B cell (primary cell): ENCODE data around the gene USP2. TPM values are rescaled to one million over a fixed set of nuclear protein-coding genes. Genes with fewer than 3 reads are reported as not detected.

Source experiments
- ATAC-seq: fragments of 200-7000 bp; cut with Tn5 transposase; one replicate; pipeline ENCODE4 v1.10.0; 2021; ENCODE audit warnings: low read depth, mild to moderate bottlenecking, moderate number of reproducible peaks, moderate library complexity
- CTCF ChIA-PET: fragments of 350-600 bp; sonication (Branson Sonifier 250); formaldehyde crosslinking; loops from one replicate; lab custom pipeline; 2021; ENCODE audit warnings: antibody characterized with exemption, inconsistent platforms; lab: Charles Lee
- POLR2A ChIA-PET: fragments of 350-600 bp; sonication (Branson Sonifier 250); formaldehyde crosslinking; loops from one replicate; lab custom pipeline; 2021; ENCODE audit warnings: antibody characterized with exemption; lab: Charles Lee
- DNase-seq: peaks from one replicate; pipeline ENCODE4 v3.0.0; 2013
- H2AFZ ChIP-seq: 2 replicates; pipeline ENCODE4 v1.6.1; 2012; ENCODE audit warnings: mild to moderate bottlenecking, low read depth, low read length; ENCODE audit not compliant: insufficient read depth, poor library complexity, severe bottlenecking
- H3K27ac ChIP-seq, 2 donors: 1 replicate in 1 of 2; 2 replicates in 1 of 2; pipeline ENCODE4 v1.5.1; 2012 to 2013; ENCODE audit warnings: low read length in 2 of 2, mild to moderate bottlenecking in 2 of 2, moderate library complexity in 1 of 2
- H3K27me3 ChIP-seq, 4 experiments: fragments of 200-600 bp in 1 of 4; sonication (generic) in 1 of 4; replicated peaks in 1 of 4; 1 replicate in 2 of 4; 2 replicates in 2 of 4; pipeline versions ENCODE4 v1.6.1 to v1.7.0; 2013 to 2016; ENCODE audit warnings: low read length in 3 of 4, mild to moderate bottlenecking in 2 of 4, mixed read lengths in 1 of 4, moderate library complexity in 1 of 4; ENCODE audit not compliant: insufficient read depth in 4 of 4, control insufficient read depth in 3 of 4; ENCODE audit errors: control extremely low read depth in 1 of 4
- H3K36me3 ChIP-seq, 2 experiments: replicated peaks in 1 of 2; 1 replicate in 1 of 2; 2 replicates in 1 of 2; pipeline versions ENCODE4 v1.6.1 to v1.7.1; 2013; ENCODE audit warnings: low read length in 1 of 2; ENCODE audit not compliant: insufficient read depth in 2 of 2, control insufficient read depth in 1 of 2; ENCODE audit errors: control extremely low read depth in 1 of 2, extremely low read depth in 1 of 2
- H3K4me1 ChIP-seq, 2 donors: fragments of 200-600 bp in 1 of 2; sonication (generic) in 1 of 2; 1 replicate in 1 of 2; 2 replicates in 1 of 2; pipeline versions ENCODE4 v1.5.1 to v1.6.1; 2013 to 2017; ENCODE audit warnings: low read length in 2 of 2; ENCODE audit not compliant: control insufficient read depth in 2 of 2, insufficient read depth in 2 of 2
- H3K4me2 ChIP-seq: replicated peaks from 2 replicates; pipeline ENCODE3; 2012; ENCODE audit warnings: mild to moderate bottlenecking, low read depth, low read length; ENCODE audit not compliant: poor library complexity, severe bottlenecking
- H3K4me3 ChIP-seq, 5 experiments: fragments of 200-600 bp in 1 of 5; sonication (generic) in 1 of 5; 1 replicate in 3 of 5; 2 replicates in 2 of 5; pipeline versions ENCODE4 v1.5.1 to v1.7.0; 2011 to 2016; ENCODE audit warnings: low read length in 4 of 5, mild to moderate bottlenecking in 4 of 5, low read depth in 2 of 5, control low read depth in 1 of 5, moderate library complexity in 1 of 5; ENCODE audit not compliant: insufficient read depth in 1 of 5; ENCODE audit errors: control extremely low read depth in 1 of 5, extremely low read depth in 1 of 5
- H3K79me2 ChIP-seq: fragments of 200-600 bp; sonication (generic); one replicate; pipeline ENCODE4 v1.6.0; 2016; ENCODE audit warnings: low read length; ENCODE audit not compliant: control insufficient read depth, insufficient read depth
- H3K9ac ChIP-seq: fragments of 200-600 bp; sonication (generic); 2 replicates; pipeline ENCODE4 v1.6.1; 2017; ENCODE audit warnings: mild to moderate bottlenecking, low read length, moderate library complexity
- H3K9me3 ChIP-seq, 3 donors: one replicate each; pipeline versions ENCODE4 v1.6.1 to v1.7.1; 2013; ENCODE audit warnings: low read length in 2 of 3; ENCODE audit not compliant: control insufficient read depth in 2 of 3, insufficient read depth in 1 of 3; ENCODE audit errors: control extremely low read depth in 1 of 3
- H4K20me1 ChIP-seq: 2 replicates; pipeline ENCODE4 v1.6.0; 2012; ENCODE audit warnings: mild to moderate bottlenecking, low read length; ENCODE audit not compliant: insufficient read depth, control insufficient read depth, poor library complexity, severe bottlenecking
- H3K27ac Mint-ChIP-seq: one replicate; pipeline ENCODE4 v1.8.0; 2021; ENCODE audit warnings: mixed read lengths
- H3K27me3 Mint-ChIP-seq: one replicate; pipeline ENCODE4 v1.8.0; 2021; ENCODE audit warnings: mixed read lengths
- H3K4me1 Mint-ChIP-seq: one replicate; pipeline ENCODE4 v1.8.0; 2021; ENCODE audit warnings: mixed read lengths
- H3K4me3 Mint-ChIP-seq: one replicate; pipeline ENCODE4 v1.8.0; 2021; ENCODE audit warnings: mixed read lengths
- H3K9me3 Mint-ChIP-seq: one replicate; pipeline ENCODE4 v1.8.0; 2022; ENCODE audit warnings: mixed read lengths; ENCODE audit not compliant: insufficient read depth
- EZH2 ChIP-seq: IDR thresholded peaks from 2 replicates; pipeline ENCODE4 v1.6.1; 2012; ENCODE audit warnings: borderline replicate concordance, low read depth, mild to moderate bottlenecking, moderate library complexity, low read length; ENCODE audit not compliant: insufficient read depth, poor library complexity, severe bottlenecking
- WGBS: methylation state at CpG from one replicate; pipeline ENCODE4 v1.1.5; 2013; ENCODE audit warnings: missing lambda C conversion rate; ENCODE audit not compliant: insufficient coverage; 5-methylcytosine and 5-hydroxymethylcytosine counted together
- intact Hi-C: fragments of 100-400 bp; cut with micrococcal nuclease; formaldehyde crosslinking; loops from one replicate; pipeline ENCODE4 v1.10.0; 2022
- polyA plus RNA-seq: library from polyadenylated mRNA; depleted of rRNA; stranded (reverse); fragments of >200 nt; gene quantifications from 2 replicates; pipeline ENCODE4 v1.2.3, GENCODE V29; 2012
- total RNA-seq, 2 donors: library from RNA; stranded (reverse); fragments of 120-200 nt in 1 of 2; gene quantifications; 1 replicate in 1 of 2; 2 replicates in 1 of 2; pipeline versions ENCODE4 v1.2.3 to v1.2.4, GENCODE V29; 2013 to 2022
- TF ChIP-seq, protein P1 (sequence below): fragments of 200-600 bp; IDR thresholded peaks from one replicate; pipeline ENCODE4 v1.8.0; 2022; ENCODE audit warnings: antibody characterized with exemption, mild to moderate bottlenecking

USP2 gene
- total and polyA plus RNA-seq, 2 donors (not counting 1 experiment from before 2014, with no cell fraction given): 0.09 TPM; not detected in 1

DNA sequence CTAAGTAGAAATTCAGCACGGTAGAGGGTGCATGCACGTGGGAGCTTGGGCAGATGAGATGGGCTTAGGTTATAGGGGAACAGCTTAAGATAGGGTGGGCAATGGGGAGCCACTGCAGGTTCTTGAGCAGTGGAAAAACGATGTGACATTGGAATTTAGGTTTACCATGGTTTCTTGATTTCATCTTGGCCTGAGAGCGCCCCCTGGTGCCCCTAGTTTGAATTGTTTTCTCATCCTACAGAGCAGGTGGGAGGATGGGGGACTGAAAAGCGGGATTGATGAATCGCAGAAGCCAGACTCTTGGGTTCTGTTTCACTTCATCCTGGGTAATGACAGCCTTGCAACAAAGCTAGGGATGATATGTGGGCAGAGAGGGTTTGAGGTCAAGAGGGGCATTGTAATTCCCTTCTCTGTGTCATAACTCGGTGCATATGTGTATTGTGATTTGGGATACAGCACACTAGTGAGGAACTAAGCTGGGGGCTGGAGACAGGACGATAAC is 57.9 kb downstream of the USP2 start:
- H3K27me3 Mint-ChIP-seq: peaks cover 5% of the 10 kb centered on the region
- 31% methylated on average over 7 of the region's 8 CpGs for WGBS
- peaks cover 26% of the 10 kb centered on the region for H3K4me1 Mint-ChIP-seq
- Histone ChIP-seq H3K27me3 (peaks cover 0 to 16% (median 4%) of the 10 kb centered on the region in 4 experiments), H2AFZ (peak overlapping the region; percentile 0), H3K36me3 (no peaks in the 10 kb centered on the region), H3K9ac (no peak overlapping the region), H3K4me1 (peaks cover 9 to 25% of the 10 kb centered on the region in 2 donors), H4K20me1 (no peaks in the 10 kb centered on the region), H3K4me3 (no peak overlapping the region), H3K9me3 (peaks cover 0 to 4% (median 0%) of the 10 kb centered on the region in 3 donors), H3K4me2 (no peak overlapping the region), H3K79me2 (no peaks in the 10 kb centered on the region), H3K27ac (no peak overlapping the region)
- no peak overlapping the region for H3K27ac Mint-ChIP-seq
- no peak for ATAC-seq
- intact Hi-C loops: loop anchor here (1.0 kb wide), 2 partner anchors 118 to 155 kb away; partner anchors contain the start of gene NLRX1
- peak; percentile 81 for DNase-seq
- CTCF ChIA-PET: interaction anchor here (0.6 to 4.5 kb wide), 29 partner anchors 9 to 229 kb away, joined by 3 to 45 read pairs (median 5); partner anchors contain the start of genes C2CD2L, CBL, DPAGT1 and RNF26
- POLR2A ChIA-PET: no interaction called here
- peak overlapping the region; percentile 44 for H3K4me3 Mint-ChIP-seq
- H3K9me3 Mint-ChIP-seq: no peaks in the 10 kb centered on the region
- TF ChIP-seq, protein P1, sequence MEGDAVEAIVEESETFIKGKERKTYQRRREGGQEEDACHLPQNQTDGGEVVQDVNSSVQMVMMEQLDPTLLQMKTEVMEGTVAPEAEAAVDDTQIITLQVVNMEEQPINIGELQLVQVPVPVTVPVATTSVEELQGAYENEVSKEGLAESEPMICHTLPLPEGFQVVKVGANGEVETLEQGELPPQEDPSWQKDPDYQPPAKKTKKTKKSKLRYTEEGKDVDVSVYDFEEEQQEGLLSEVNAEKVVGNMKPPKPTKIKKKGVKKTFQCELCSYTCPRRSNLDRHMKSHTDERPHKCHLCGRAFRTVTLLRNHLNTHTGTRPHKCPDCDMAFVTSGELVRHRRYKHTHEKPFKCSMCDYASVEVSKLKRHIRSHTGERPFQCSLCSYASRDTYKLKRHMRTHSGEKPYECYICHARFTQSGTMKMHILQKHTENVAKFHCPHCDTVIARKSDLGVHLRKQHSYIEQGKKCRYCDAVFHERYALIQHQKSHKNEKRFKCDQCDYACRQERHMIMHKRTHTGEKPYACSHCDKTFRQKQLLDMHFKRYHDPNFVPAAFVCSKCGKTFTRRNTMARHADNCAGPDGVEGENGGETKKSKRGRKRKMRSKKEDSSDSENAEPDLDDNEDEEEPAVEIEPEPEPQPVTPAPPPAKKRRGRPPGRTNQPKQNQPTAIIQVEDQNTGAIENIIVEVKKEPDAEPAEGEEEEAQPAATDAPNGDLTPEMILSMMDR: peak; percentile 87
- no peak for TF ChIP-seq EZH2

DNA sequence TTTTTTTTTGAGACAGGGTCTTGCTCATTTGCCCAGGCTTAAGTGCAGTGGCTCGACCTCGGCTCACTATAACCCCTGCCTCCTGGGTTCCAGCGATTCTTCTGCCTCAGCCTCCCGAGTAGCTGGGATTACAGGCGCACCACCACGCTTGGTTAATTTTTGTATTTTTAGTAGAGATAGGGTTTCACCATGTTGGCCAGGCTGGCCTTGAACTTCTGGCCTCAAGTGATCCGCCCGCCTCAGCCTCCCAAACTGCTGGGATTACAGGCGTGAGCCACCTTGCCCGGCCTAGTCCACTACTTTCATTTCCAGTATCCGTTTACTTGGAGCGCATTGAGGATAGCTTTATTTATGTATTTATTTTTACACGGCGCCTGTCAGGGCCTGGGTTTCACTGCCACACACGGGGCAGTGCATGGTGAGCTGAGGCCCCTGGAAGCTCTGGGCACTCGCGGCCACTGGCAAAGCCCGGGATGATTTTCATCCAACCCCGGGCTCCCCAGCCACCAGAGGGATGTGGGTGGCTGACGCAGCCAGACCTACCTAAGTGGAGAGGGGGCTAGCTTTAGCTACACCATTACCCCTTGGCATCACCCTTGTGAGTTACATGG is 58.5 kb downstream of the USP2 start:
- CTCF ChIA-PET: interaction anchor here (0.7 to 4.5 kb wide), 24 partner anchors 8 to 229 kb away, joined by 3 to 45 read pairs (median 5); partner anchors contain the start of genes C2CD2L, CBL, DPAGT1 and RNF26
- no peak for DNase-seq

More for the DNA sequence above, 58.5 kb downstream of the USP2 start:
- Histone ChIP-seq H3K27ac (no peak overlapping the region), H2AFZ (peak overlapping the region; percentile 0), H3K9ac (no peak overlapping the region), H3K9me3 (peaks cover 0 to 4% (median 0%) of the 10 kb centered on the region in 3 donors), H3K4me2 (no peak overlapping the region), H3K36me3 (no peaks in the 10 kb centered on the region), H3K27me3 (peaks cover 0 to 21% (median 6%) of the 10 kb centered on the region in 4 experiments), H3K79me2 (no peaks in the 10 kb centered on the region), H3K4me1 (peaks cover 9 to 27% of the 10 kb centered on the region in 2 donors), H3K4me3 (no peak overlapping the region), H4K20me1 (no peaks in the 10 kb centered on the region)
- POLR2A ChIA-PET: no interaction called here
- no peak for TF ChIP-seq EZH2
- TF ChIP-seq, protein P1: no peak
- ATAC-seq: no peak
- peaks cover 5% of the 10 kb centered on the region for H3K27me3 Mint-ChIP-seq
- no peaks in the 10 kb centered on the region for H3K9me3 Mint-ChIP-seq
- intact Hi-C loops: loop anchor here (1.0 kb wide), 2 partner anchors 118 to 155 kb away; partner anchors contain the start of gene NLRX1
- H3K4me3 Mint-ChIP-seq: no peak overlapping the region
- WGBS: 87% methylated on average over 8 of the region's 20 CpGs
- no peak overlapping the region for H3K27ac Mint-ChIP-seq
- peaks cover 27% of the 10 kb centered on the region for H3K4me1 Mint-ChIP-seq
